D721Med (cell line): Measurements from ENCODE around the gene CYP2D6.

Experiments
- DNase-seq: peaks from one replicate; pipeline ENCODE4 v3.0.0; 2011; ENCODE audit warnings: low spot score; ENCODE audit not compliant: insufficient read length
- FAIRE-seq: peaks from 2 replicates; lab custom pipeline; 2011; peaks lifted over from hg19 to GRCh38; lab: Jason Lieb, UNC
- CTCF ChIP-seq: IDR thresholded peaks from 2 replicates; pipeline ENCODE4 v1.5.1; 2012; ENCODE audit warnings: mild to moderate bottlenecking, control low read depth; ENCODE audit not compliant: insufficient read depth; ENCODE audit errors: missing control alignments

The CYP2D6 gene

GRCh38 chr22:42156598-42156997 lies 26.0 kb upstream of the CYP2D6 start:
- no peak for TF ChIP-seq CTCF
- FAIRE-seq (no peak), DNase-seq (no peak)

- no peak for TF ChIP-seq CTCF
- DNase-seq (no peak), FAIRE-seq (no peak)
Measured at GRCh38 chr22:42156121-42156520, 25.5 kb upstream of the CYP2D6 start.

DNA sequence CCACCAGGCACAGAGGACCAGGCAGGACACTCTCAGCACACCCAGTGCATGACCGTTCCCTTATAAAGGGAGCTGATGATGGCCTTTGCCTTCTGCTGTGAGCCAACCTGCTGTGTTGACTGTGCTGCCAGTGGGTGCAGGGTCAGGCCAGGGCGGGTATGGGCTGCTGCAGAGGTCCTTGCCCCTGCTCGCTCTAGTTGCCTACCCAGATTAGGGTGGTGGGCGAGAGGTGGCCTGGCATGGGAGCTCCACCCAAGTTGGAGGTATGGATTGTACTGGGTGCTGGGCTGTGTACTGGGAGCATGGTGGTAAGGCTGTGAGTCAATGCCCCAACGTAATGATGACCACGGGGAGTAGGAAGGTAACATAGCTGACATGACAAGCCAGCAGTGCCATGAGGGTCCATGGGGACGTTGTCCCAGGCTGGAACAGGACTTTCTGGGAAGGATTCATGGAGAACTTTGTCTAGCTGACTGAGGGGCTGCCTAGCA lies 24.5 kb upstream of the CYP2D6 start:
- no peak for TF ChIP-seq CTCF
- no peak for DNase-seq
- FAIRE-seq = no peak

DNA sequence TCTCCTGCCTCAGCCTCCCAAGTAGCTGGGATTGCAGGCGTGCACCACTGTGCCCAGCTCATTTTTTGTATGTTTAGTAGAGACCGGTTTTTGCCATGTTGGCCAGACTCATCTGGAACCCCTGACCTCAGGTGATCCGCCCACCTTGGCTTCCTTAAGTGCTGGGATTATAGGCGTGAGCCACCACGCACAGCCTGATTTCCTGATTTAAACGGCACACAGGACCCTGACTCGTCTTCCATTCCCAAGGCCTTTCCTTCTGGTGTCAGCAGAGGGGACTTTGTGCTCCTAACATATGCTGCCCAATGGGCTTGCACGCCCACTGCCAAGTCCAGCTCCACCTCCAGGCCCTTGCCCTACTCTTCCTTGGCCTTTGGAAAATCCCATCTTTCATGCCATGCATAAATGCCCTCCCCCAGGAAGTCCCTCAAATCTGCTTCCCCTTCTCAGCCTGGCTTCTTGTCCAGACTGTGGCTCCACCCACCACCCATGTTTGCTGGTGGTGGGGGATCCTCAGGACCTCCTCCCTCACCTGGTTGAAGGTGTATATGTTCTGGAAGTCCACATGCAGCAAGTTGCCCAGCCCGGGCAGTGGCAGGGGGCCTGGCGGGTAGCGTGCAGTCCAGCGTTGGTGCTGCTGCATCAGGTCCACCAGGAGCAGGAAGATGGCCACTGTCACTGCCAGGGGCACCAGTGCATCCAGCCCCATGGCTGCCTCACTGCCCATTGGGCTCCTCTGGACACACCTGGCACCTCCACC lies 23.9 kb upstream of the CYP2D6 start:
- no peak for DNase-seq
- TF ChIP-seq CTCF = no peak
- FAIRE-seq = no peak

GRCh38 chr22:42152661-42153270 lies 22.2 kb upstream of the CYP2D6 start:
- DNase-seq = no peak
- TF ChIP-seq CTCF = no peak
- FAIRE-seq = no peak

GRCh38 chr22:42151924-42152635 lies 21.5 kb upstream of the CYP2D6 start:
- no peak for TF ChIP-seq CTCF
- no peak for DNase-seq
- no peak for FAIRE-seq
